ENCODE measurements around the gene HEATR1.

The HEATR1 gene

GRCh38 chr1:236545621-236546169 lies 58.6 kb downstream of the HEATR1 start:
- FAIRE-seq (no peak), DNase-seq (ENCODE audit: extremely low spot score, insufficient read length, low read depth) (no peak)

- FAIRE-seq (no peak), DNase-seq (ENCODE audit: extremely low spot score, insufficient read length, low read depth) (no peak)
Measured at GRCh38 chr1:236543065-236543669, 61.1 kb downstream of the HEATR1 start.

DNA sequence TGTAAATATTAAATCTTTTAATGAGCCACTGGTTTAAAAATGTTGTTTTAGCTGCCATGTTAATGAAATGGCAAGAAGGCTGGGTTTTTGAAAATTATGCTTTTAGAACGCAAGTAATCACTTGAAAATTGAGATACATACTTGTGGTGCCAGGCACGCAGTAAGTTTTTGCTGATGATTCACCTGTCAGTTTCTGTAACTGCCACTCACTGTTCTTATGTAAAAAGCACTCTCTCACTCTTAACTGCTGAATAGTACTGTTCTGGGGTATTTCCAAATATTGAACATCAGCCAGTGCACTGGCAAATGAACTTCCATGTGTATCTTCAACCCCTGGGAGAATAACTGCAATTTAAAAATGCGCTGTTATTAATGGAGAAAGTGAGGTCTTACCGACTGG lies 62.6 kb downstream of the HEATR1 start:
- DNase-seq (ENCODE audit: extremely low spot score, insufficient read length, low read depth) (no peak), FAIRE-seq (no peak)

DNA sequence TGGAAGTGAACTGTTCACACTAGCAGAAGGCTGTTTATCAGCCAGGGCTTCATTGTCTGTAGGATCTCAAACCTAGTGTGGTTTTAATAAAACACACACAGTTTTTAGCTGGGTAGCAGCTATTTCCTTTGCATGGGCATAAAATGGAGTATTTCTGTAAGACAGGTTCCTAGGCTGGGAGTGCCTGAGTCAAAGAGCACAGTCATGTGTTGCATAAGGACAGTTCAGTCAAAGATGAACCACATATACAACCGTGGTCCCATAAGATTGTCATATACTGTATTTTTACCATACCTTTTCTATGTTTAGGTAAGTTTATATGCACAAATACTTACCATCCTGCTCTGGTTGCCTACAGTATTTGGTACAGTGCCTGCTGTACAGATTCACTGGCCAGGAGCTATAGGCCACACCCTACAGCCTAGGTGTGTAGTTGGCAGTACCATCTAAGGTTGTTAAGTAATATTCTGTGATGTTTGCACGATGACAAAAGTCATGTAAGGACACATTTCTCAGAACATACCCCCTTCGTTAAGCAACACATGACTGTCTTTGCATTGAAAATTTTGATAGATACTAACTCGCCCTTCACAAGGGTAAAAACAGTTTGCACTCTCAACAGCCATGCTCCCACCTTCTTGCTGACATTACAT lies 63.4 kb downstream of the HEATR1 start:
- DNase-seq (ENCODE audit: extremely low spot score, insufficient read length, low read depth) (no peak), FAIRE-seq (no peak)

GRCh38 chr1:236536540-236536939 lies 67.8 kb downstream of the HEATR1 start:
- DNase-seq (ENCODE audit: extremely low spot score, insufficient read length, low read depth): no peak
- no peak for FAIRE-seq

- no peak for FAIRE-seq
- DNase-seq (ENCODE audit: extremely low spot score, insufficient read length, low read depth): no peak
Measured at GRCh38 chr1:236535662-236536161, 68.6 kb downstream of the HEATR1 start.

DNA sequence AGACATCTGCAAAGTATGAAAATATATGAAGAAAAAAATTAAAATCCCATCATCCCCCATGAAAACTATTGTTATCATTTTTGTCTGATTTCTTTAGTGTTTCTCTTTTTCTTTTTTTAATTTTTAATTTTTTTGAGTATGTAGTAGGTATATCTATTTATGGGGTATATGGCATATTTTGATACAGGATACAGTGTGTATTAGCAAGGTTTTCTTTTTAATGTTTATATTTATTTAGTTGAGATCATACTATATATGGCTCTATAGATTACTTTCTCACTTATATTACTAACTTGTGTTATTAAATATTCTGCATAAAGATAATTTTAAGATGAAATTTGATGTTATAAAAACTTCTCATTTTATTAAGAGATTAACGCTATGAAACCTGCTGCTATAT lies 69.1 kb downstream of the HEATR1 start:
- FAIRE-seq (no peak), DNase-seq (ENCODE audit: extremely low spot score, insufficient read length, low read depth) (no peak)

DNA sequence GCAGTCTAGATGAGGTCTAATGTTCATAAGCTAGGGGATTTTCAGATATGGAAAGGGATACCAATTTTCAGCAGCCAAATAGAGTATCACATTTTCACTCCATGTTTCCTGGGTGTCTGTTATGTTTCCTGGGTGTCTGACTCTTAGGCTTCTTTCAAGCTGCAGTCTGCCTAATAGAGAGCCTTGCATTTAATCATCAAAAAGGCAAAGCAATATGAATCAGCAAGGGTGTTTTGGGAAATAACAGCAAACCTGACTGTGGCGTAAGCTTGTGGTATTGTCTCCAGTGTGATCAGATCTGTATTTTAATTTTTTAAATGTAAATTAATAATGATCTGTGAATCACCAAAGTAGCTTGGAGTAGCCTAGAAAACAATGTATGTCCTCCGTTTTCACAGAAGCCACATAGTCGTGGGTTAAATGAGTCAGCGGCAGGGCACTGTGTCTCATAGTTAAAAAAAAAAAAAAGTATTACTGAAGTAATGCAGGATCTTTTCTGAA lies 70.1 kb downstream of the HEATR1 start:
- FAIRE-seq (no peak), DNase-seq (ENCODE audit: extremely low spot score, insufficient read length, low read depth) (no peak)

- FAIRE-seq: no peak
- DNase-seq (ENCODE audit: extremely low spot score, insufficient read length, low read depth): no peak
Measured at GRCh38 chr1:236532850-236533249, 71.5 kb downstream of the HEATR1 start.

- DNase-seq (ENCODE audit: extremely low spot score, insufficient read length, low read depth) (no peak), FAIRE-seq (no peak)
Measured at GRCh38 chr1:236530959-236531358, 73.4 kb downstream of the HEATR1 start.

GRCh38 chr1:236530286-236530685 lies 74.0 kb downstream of the HEATR1 start:
- DNase-seq (ENCODE audit: extremely low spot score, insufficient read length, low read depth): no peak

GRCh38 chr1:236526079-236526478 lies 78.2 kb downstream of the HEATR1 start:
- FAIRE-seq (no peak), DNase-seq (ENCODE audit: extremely low spot score, insufficient read length, low read depth) (no peak)

More at GRCh38 chr1:236530286-236530685, 74.0 kb downstream of the HEATR1 start:
- FAIRE-seq: no peak

DNA sequence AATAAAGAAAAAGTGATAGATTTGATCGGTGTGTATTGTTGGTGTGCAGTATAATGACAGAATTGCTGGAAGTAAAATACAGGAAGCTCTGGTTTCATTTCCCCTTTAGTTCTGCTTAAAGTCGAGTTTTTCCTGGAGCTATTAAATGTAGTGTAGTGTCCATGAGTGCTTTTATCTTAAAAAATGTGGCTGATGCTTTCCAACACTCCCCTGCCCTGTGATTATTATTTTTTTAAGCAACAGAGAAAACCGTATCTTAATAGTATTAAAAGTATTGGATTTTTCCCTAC lies 79.5 kb downstream of the HEATR1 start:
- DNase-seq (ENCODE audit: extremely low spot score, insufficient read length, low read depth) (no peak), FAIRE-seq (no peak)

DNA sequence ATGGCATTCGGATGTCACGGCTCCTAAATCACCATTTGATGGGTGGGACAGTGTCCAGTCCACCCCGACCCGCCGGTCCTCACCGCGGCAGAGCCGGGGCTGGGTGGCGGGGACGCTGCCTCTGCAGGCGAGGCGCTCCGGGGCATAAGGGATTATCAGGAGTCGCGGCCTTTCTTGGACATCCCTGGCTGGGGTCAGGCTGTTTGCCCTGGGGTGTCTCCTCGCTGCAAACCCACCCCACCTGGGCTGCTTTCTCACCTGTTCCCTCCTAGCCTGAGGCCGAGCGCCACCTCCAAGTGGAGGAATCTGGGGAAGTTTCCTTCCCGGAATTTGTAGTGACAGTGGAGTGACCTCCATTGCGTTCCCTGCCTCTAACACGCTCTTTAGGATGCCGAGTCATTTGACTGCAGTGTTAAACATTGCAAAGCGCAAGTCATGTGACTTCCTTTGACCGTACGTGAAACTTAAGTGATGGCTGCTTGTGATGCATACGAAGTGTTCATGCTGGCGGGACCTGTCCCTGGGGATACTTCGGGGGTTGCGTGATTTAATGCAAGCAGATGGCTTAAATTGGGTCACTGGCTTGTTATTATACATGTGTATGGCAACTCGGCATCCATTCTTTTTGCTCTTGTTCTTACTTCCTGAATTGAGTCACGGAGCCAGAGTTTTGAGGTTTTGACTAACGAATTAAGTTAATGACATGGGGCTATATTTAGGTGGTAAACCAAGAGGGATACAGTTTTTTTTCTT lies 80.0 kb downstream of the HEATR1 start:
- DNase-seq (ENCODE audit: extremely low spot score, insufficient read length, low read depth) (peak; percentile 64), FAIRE-seq (peak; percentile 88)

DNA sequence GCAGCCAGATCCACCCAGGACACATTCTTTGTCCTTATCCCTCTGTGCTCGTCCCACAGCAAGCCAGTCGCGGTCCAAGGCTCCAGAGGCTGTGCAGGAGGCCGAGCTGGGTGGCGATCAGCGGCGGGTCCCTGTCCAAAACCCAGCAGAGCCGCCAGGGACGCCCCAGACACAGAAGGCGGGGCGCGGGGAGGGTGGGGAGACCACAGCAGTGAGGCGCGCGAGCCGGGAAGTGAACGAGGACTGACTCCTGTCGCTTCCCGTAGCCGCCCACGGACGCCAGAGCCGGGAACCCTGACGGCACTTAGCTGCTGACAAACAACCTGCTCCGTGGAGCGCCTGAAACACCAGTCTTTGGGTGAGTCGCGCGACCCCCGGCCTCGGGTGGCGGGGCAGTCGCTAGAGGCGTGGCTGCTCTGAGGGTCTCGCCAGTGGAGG lies 80.6 kb downstream of the HEATR1 start, which contains the start of gene LGALS8:
Gene LGALS8 (plus strand): TSS at position 279 of the 438 bp plus-strand sequence. CDS start 2,089 bp downstream, outside the sequence.
- FAIRE-seq (peak; percentile 38), DNase-seq (ENCODE audit: extremely low spot score, insufficient read length, low read depth) (peak; percentile 84)

DNA sequence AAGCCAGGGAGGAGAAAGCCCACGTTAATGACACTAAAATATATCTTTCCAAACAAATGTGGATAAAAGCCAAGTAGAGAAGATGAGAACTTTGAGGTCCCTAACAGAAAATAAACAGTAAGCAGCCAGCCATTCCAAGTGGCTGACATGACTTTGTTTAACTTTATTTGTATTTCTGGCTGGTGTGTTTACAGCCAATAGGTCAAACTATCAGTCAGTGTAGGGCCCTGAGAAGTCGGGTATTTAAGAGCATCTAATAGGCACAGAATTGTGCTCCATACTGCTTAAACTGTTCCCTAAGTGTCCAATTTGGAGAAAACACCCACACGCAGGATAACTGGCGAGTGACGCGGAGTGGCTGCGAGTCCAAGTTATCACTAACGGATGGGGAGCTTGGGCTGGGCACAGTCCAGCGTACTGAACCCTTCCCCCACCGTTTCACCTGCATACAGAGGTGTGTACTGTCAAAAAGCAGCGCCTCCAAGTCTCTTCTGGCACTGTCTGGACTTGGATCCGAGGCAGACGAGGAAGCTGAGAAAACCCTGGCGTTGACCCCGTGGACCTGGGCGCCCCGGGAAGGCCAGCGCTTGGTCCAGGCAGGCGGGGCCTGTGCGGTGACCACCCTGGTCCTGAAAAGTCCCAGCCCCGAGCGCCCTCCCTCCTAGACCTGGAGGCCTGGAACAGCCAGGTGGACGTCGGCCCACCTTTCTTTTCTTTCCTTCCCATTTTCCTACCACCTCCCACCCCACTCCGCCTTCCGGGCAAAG lies 81.2 kb downstream of the HEATR1 start:
- no peak for DNase-seq (ENCODE audit: extremely low spot score, insufficient read length, low read depth)
- no peak for FAIRE-seq

GRCh38 chr1:236520445-236521005 lies 83.8 kb downstream of the HEATR1 start:
- DNase-seq (ENCODE audit: extremely low spot score, insufficient read length, low read depth): no peak
- no peak for FAIRE-seq

GRCh38 chr1:236518322-236518721 lies 86.0 kb downstream of the HEATR1 start:
- DNase-seq (ENCODE audit: extremely low spot score, insufficient read length, low read depth): no peak
- FAIRE-seq: no peak

- FAIRE-seq (no peak), DNase-seq (ENCODE audit: extremely low spot score, insufficient read length, low read depth) (no peak)
Measured at GRCh38 chr1:236516929-236517704, 87.2 kb downstream of the HEATR1 start.

Data from GM18507 (cell line).